H1 (cell line): ENCODE results near the gene FIBIN. TPM values are rescaled to one million over a fixed set of nuclear protein-coding genes. Genes with fewer than 3 reads are reported as not detected.

Experiments used
- CBX5 ChIP-seq: fragments of 300-800, 300-1000 bp; sonication (generic); IDR thresholded peaks from 2 replicates; pipeline ENCODE4 v1.7.1; 2016; ENCODE audit warnings: antibody characterized with exemption, low read length, low read depth
- CBX8 ChIP-seq: fragments of 300-800, 300-1000 bp; sonication (generic); IDR thresholded peaks from 2 replicates; pipeline ENCODE4 v1.7.1; 2016; ENCODE audit warnings: low read depth, low read length, borderline replicate concordance
- CHD1 ChIP-seq: IDR thresholded peaks from 2 replicates; pipeline ENCODE4 v1.6.1; 2012; ENCODE audit warnings: low read depth, low read length, improper control_type of control experiment
- POLR2A ChIP-seq, 2 experiments: IDR thresholded peaks; 1 replicate in 1 of 2; 2 replicates in 1 of 2; pipeline ENCODE4 v1.6.1; 2011; ENCODE audit warnings: low read depth in 2 of 2, low read length in 2 of 2, mild to moderate bottlenecking in 2 of 2; ENCODE audit errors: control extremely low read depth in 1 of 2
- YY1 ChIP-seq: IDR thresholded peaks from 2 replicates; pipeline ENCODE4 v1.6.1; 2011; ENCODE audit warnings: low read depth, mild to moderate bottlenecking, low read length
- polyA plus RNA-seq, 7 experiments: library from polyadenylated mRNA; depleted of rRNA in 3 of 7; stranded (reverse) in 5 of 7; unstranded in 2 of 7; fragments of >200 nt in 5 of 7; fragments of 200-250 nt in 2 of 7; gene quantifications; 1 replicate in 5 of 7; 2 replicates in 1 of 7; 4 replicates in 1 of 7; pipeline versions ENCODE4 v1.2.1 to v1.2.3, GENCODE V29; 2011 to 2013; ENCODE audit warnings: missing spikeins in 2 of 7, mixed read lengths in 2 of 7
- total RNA-seq: library from RNA; stranded (reverse); fragmentation: NEBNext Ultra II Directional; extraction: Animal tissue kit (Norgen Biotek cat#: 25700); gene quantifications from 2 replicates; pipeline ENCODE4 v1.2.1, GENCODE V29; 2021
- TF ChIP-seq, protein P1 (sequence below): IDR thresholded peaks from 2 replicates; pipeline ENCODE4 v1.6.1; 2011; ENCODE audit warnings: low read depth, mild to moderate bottlenecking, low read length; ENCODE audit not compliant: insufficient read depth

The FIBIN gene
- total and polyA plus RNA-seq, 2 of the 8 experiments (the other 6 are each of a cell fraction or from before 2014, with no cell fraction given): 0.38 to 0.45 TPM

DNA sequence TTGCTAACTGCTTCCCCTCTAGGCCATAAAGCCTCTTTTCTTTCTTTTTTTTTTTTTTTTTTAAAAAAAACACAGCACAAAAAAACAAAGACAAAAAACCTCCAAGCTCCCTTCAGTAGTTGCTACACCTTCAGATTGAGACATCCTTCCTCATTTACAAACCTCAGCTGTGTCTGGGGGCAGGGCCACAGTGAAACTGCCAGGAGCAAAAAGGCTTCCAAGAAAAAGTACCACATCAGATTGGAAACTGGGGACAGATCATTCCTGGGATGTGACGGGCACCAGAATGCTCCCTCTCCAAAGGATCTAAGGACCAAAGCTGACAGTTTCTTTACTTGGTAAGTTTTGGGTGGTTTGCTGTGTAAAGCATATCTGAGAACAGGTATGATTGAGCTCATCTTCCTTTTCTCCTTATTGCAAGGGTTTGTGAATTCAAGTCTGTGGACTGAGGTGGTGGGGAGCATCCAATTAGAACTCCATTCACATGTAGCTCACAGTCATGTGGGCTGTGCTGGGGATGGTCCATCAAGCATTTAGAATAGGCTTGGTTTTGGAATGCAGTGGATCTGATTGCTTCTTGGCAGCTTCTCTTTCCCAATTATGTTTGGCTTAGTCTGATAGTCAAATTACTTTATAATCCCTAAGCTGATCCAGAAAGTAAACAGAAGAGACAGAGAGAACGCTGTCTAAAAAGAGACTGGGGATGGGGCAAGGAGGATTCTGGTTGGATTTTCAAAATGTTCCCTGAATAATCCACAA, 47.4 kb downstream of the FIBIN start (continued):
- TF ChIP-seq, protein P1, sequence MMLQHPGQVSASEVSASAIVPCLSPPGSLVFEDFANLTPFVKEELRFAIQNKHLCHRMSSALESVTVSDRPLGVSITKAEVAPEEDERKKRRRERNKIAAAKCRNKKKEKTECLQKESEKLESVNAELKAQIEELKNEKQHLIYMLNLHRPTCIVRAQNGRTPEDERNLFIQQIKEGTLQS: no peak
- TF ChIP-seq CBX8 (no peak), CHD1 (no peak), POLR2A (IDR thresholded peaks at IDR 0.05; ENCODE audit: control extremely low read depth in 1 of 2, low read depth in 2 of 2, low read length in 2 of 2) (no peak), YY1 (no peak), CBX5 (no peak)

Other genes with a start within 250 kb of the FIBIN start
- not detected in 2 replicates for gene BBOX1, start 46.7 kb downstream of the FIBIN start, total RNA-seq
- not detected in 2 replicates for gene BBOX1, start 46.7 kb downstream of the FIBIN start, polyA plus RNA-seq (2011; rRNA removed)